Inflammatory macrophage treated with lipopolysaccharide for 4 hours (primary cell): ENCODE measurements around the gene HAUS7.
A peak's percentile ranks its signal among the peaks of the same experiment; 100 is the strongest.

Experiments used
- DNase-seq: peaks from one replicate; pipeline ENCODE4 v3.0.0-alpha.2; 2020

Gene HAUS7

GRCh38 chrX:153433781-153434285, 36.5 kb downstream of the HAUS7 start:
- DNase-seq: no peak

DNA sequence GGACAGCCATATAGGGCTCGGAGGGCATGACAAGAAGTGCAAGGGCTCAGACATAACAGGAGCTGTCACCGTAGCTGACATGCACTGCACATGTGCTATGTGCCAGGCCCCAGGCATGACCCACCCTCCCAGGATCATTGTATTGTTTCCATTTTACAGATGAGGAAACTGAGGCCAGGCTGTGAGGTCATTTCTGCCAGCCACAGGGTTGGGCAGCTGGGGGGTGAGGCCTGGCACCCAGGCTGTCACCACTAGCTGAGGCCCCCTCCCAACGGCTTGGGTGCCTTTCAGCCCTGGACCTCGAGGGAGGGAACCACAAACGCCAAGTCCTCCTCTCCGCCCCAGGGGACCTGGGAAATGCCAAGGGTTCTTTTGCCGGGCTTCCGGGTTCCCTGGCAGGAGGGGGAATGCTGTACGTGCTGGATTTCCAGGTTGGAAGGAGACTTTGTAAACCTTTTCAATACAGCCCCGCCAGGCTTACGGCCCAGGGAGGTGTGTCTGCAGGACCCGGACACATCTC, 37.2 kb downstream of the HAUS7 start:
- no peak for DNase-seq

DNA sequence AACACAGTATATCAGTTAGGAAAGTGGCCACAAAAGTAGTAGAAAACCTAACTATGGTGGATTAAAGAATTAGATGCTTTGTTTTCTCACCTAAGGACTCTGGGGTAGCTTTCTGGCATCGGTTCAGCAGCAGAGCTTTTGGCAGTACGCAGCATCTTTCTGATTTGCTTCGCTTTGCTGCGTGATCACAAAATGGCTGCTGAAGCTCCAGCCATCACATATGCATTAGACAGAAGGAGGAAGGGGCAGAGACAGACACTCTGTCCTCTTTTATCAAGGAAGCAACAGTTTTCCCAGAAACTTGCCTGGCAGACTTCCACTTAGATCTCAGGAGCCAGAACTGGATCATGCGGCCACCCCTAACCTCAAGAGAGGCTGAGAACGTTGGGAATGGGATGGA, 39.6 kb downstream of the HAUS7 start:
- DNase-seq: no peak

DNA sequence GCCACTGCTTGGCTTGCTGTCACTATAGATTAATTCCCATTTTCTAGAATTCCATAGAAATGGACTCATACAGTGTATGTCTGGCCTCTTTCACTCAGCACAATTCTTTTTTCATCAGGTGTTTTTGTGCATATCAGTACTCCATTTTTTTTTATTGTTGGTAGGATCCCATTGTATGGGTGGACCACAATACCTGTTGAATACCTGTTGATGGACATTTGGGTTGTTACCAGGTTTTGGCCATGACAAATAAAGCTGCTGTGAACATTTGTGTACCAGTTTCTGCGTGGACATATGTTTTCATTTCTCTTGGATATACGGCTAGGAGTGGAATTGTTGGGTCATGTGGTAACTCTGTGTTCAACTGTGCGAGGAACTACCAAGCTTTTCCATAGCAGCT, 44.2 kb downstream of the HAUS7 start:
- no peak for DNase-seq

DNA sequence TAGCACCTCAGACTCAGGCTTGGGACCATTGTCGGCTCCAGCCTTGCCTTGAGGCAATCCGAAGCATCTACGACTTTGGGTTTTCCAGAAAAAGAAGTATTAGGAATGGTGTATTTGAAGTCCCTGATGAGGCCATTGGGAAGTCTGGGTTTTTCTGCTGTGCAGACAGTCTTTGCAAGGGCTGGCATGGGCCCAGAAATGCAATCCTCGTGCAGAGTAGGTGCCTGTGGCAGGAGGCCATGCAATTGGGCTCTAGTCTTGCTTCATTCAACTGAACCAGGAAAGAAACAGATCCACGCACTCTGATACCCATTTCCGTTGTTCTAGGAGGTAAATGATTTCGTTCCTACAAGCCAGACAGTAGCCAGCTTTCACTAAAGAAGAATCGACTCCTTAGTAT, 46.7 kb downstream of the HAUS7 start:
- DNase-seq: no peak

GRCh38 chrX:153421856-153422255, 48.5 kb downstream of the HAUS7 start:
- DNase-seq: no peak

- no peak for DNase-seq
Measured at GRCh38 chrX:153420851-153421599, 49.4 kb downstream of the HAUS7 start.

DNA sequence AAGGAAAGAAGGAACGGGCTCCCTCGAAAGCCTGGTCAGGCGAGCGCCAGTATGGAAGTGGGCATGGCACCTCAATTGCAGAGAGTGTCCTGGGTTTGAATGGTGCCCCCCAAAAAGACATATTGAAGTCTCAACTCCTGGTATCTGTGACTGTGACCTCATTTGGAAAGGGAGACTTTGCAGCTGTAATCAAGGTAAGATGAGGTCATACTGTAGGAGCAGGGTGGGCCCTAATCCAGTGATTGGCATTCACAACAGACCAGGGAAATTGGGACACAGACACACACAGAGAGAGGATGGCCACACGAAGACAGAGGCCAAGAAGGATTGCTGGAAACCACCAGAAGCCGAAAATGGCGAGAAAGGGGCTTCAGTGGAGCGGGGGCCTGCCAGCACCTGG, 52.7 kb downstream of the HAUS7 start:
- no peak for DNase-seq

DNA sequence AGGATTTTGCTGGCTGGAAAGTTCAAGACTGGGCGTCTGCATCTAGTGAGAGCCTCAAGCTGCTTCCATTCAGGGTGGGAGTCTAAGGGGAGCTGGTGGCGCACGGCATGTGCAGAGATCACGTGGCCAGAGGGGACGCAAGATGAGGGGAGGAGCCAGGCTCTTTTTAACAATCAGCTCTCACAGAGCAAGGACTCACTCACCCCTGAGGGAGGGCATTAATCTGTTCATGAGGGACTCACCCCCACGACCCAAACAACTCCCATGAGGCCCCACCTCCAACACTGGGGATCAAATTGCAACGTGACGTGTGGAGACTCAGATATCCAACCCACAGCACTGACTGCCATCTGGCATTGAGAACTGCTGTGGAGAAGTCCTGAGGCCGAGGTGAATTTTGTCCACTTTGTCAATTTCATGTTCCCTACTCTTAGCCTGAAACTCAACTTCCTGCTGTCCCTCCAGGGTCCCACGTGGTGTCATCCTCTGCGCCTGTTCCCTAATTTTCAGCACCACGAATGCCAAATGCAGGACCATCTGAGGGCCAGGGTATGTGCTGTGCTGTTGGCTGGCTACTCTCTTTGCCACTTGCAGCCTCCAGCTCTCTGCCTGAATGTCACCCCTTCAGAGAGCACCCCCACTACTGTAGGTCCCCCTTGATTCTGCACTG, 53.5 kb downstream of the HAUS7 start:
- DNase-seq: no peak

GRCh38 chrX:153414856-153415510, 55.4 kb downstream of the HAUS7 start:
- DNase-seq: peak; percentile 85

- DNase-seq: no peak
Measured at GRCh38 chrX:153413731-153414130, 56.6 kb downstream of the HAUS7 start.

- no peak for DNase-seq
Measured at GRCh38 chrX:153412746-153413720, 57.3 kb downstream of the HAUS7 start.

DNA sequence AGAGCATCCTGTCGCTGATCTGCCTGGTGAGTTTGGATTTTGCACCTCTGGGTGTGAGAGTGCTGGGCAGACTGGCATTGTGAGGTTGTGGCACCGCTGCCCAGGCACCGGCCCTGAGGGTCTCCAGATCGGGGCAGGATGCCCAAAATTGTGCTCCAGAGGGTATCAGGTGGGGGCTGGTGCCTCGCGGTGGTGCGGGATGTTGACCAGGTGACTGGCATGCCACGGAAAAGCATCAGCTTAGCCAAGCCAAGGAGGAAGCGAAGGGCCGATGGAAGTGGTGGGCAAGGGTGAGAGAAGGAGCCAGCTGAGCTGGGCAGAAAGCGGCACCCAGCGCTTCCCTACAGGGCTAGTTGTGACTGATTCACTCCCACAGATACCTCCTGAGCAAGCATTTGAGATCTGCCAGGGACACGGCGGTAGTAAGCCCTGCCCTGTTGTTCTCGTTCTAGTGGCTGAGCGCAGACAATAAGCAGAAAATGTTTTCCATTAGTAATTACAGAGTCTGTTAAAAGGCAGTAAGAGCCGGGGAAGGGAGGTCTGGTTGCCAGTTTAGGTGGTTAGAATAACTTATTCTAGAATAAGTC, 58.3 kb downstream of the HAUS7 start:
- DNase-seq: peak; percentile 32

GRCh38 chrX:153411255-153411987, 59.0 kb downstream of the HAUS7 start, which contains the start of gene ZFP92:
TSS of gene ZFP92 (plus strand) at chrX:153411472. CDS start at chrX:153418323, 6,851 bp downstream.
- peak; percentile 40 for DNase-seq

GRCh38 chrX:153410888-153411254, 59.5 kb downstream of the HAUS7 start:
- no peak for DNase-seq

DNA sequence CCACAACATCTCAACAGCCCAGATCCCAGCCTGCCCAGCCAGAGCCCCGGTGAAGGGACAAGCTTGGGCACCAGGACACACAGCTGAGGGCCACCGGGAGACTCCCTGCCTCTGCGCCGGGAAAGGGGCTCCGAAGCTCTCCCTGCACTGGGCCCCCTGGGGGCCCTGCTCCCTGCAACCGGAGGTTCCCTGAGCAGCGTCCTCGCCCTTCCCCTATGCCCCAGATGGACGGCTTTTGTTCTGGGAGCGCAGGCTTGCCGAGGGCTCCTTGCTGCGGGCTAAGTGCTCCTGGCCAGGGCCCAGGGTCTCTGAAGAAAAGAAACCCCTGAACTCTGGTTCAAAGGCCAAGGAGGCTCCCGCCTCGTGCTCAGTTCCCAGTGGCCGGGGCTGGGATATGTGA, 60.0 kb downstream of the HAUS7 start:
- no peak for DNase-seq

DNA sequence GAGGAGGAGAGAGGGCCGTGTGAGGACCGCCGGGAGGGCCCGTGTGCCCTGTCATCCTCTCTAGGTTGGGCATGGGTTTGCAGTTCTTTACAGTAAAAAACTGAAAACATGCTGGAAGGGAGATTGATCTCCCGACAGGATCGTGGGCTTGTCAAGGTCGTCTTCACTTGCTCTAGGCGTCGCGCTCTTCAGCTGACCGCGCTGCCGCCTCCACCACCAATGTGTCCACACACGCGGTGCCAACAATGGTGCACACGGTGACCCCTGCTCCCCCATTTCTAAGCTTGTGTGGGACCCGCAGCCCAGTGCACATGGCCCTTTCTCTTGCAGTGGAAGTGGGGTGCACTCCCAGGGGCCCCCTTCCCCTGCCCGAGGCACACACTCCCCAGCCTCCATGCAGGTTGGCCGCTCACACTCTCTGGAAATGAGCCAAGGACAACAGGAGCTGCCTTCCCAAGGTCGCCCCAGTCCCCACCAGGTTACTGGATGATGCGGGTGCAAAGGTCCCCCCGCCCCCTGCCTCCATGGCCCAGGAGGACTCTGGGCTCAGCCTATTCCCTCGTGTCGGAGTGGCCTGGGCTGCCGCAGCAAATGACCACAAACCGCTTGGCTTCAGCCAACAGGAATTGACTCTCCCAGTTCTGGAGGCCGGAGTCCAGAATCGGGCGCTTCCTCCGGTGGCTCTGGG, 60.8 kb downstream of the HAUS7 start:
- DNase-seq: no peak

- DNase-seq: no peak
Measured at GRCh38 chrX:153408871-153409351, 61.5 kb downstream of the HAUS7 start.

DNA sequence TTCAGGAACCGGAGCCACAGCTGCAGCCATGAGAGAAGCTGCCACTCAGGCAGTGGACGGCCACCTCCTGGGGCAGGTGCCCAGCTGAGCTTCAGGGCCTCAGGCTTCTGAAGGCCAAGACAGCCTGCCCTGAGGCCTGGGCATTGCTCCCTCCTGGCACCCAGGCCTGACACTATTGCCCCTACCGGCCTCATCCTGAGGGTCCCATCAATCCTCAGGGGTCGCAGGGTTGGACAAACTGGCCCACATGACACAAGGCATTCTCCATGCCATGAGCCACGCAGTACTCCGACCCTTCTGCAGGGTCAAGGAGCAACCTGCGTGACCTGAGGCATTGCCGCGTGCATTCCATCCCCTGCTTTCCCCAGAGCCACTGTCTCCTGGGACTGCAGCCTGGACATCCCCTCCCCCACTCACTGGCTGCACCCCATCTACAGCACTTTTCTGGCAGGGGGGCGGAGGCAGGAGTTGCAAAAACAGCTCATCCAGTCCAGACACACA, 62.1 kb downstream of the HAUS7 start:
- no peak for DNase-seq

DNA sequence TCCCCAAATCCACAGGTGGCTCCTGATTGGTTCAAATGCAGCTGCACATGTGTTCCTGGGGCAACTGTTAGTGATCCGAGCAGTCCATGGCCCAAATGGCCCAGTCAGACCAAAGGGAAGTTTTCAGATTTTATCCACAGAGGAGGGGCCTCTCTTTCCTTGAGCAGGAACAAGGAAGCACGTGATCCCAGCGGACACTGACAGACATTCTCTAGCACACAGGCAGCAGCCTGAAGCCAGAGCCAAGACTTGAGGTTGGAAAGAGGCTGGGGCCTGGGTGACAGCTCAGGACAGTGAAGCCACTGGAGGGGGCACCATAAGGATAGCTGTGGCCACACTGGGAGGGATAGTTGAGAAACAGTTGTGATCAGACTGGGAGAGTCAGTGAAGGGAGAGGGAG, 62.6 kb downstream of the HAUS7 start:
- no peak for DNase-seq
